SK-N-MC (cell line): ENCODE data around the gene E2F4.

Experiments
- FOXP2 ChIP-seq: optimal IDR thresholded peaks from 2 replicates; pipeline ENCODE3; 2011; ENCODE audit warnings: mild to moderate bottlenecking, moderate library complexity; ENCODE audit not compliant: insufficient read depth; ENCODE audit errors: extremely low read length, control extremely low read depth
- POLR2AphosphoS5 ChIP-seq: IDR thresholded peaks from 2 replicates; pipeline ENCODE4 v1.6.1; 2012; ENCODE audit warnings: mild to moderate bottlenecking, low read depth, low read length, borderline replicate concordance

DNA sequence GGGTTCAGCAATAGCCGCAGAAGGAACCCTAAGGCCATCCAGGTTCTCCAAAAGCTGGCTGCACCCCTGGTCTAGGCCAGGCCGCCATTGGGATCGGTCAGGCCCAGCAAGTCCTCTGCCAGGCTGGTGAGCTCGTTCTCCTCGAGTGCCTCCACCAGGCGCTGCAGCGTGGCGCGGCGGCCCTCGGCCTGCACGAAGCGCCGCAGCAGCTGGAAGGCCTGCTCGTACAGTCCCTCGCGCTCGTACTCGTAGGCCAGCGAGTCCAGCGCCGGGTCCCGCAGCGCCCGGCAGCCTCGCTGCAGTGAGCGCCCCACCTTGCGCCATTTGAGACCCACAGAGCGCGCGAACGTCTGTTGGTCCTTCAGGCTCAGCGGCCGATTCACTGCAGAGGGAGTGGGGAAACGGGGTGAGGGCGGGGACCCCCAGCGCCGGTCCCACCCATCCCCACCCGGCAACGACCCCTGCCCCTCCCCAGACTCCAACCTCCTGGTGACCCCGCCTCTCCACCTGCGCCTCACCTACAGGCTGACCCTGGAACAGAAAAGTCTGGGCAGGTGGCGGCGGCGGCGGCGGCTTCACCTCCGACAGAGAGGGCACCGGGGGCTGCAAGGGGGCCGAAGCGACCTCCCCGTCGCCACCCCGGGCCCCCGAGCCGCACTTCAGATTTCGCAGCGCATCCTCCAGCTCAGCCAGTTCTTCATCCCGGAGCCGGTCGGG, 37.2 kb upstream of the E2F4 start:
- no peak for TF ChIP-seq POLR2AphosphoS5
- TF ChIP-seq FOXP2, result no peak
